ENCODE measurements around the gene NECTIN4. TPM values are rescaled to one million over a fixed set of nuclear protein-coding genes. Genes with fewer than 3 reads are reported as not detected.

NECTIN4 gene
- total RNA-seq, 4 donors from 2014 or later = 126 to 188 (median 164) TPM

DNA sequence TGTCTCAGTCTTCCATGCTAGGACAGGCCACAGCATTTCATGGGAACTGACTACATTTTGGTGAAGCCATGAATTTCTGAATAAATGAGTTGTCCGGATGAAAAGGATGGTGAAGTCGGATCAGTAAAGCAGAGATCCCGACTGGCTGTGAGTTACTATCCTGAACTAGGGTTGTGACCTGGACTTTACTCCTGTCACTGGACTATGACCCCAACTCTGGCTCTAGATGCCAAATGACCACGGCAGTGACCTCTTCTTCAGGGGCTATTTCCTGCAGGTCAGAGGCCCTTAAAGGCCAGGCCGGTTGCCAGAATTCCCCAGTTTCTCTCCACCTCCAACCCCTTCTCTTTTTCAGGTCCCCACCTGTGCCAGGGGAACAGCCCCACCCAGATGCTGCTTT is 1.7 kb upstream of the NECTIN4 start:
- DNase-seq (ENCODE audit: low spot score in 2 of 2) = no peak
- H3K4me1 ChIP-seq = peaks cover 34% of the 10 kb centered on the region
- 84% methylated on average over 5 of the region's 5 CpGs for WGBS
- no peak overlapping the region for H3K27ac ChIP-seq
- H3K4me3 ChIP-seq = no peak overlapping the region
- no peaks in the 10 kb centered on the region for H3K27me3 ChIP-seq
- H3K9me3 ChIP-seq = no peaks in the 10 kb centered on the region
- TF ChIP-seq POLR2AphosphoS5 (IDR thresholded peaks at IDR 0.05) (no peak), POLR2A (IDR thresholded peaks at IDR 0.05) (no peak), EP300 (IDR thresholded peaks at IDR 0.05) (no peak), CTCF (IDR thresholded peaks at IDR 0.05) (no peak)
- H3K36me3 ChIP-seq = no peaks in the 10 kb centered on the region

DNA sequence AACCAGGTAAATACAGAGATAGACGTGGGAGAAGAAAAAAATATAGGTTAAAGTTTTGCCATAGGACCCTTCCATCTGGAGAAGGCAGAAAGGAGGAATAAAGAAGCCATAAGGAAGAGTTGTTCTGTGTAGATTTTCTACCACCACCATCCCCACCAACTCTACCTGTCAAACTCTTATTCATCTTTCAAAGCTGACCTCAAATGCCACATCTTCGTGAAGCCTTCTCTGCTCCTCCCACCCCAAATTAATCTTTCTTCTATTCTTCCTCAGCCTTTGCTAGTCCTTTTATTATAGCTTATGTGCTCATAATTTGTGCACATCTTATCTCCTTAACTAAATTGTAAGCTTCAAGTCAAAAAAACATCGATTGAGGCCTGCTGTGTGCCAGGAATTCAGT is 1.3 kb upstream of the NECTIN4 start:
- H3K4me3 ChIP-seq = no peak overlapping the region
- no peaks in the 10 kb centered on the region for H3K27me3 ChIP-seq
- peaks cover 37% of the 10 kb centered on the region for H3K4me1 ChIP-seq
- no peak for TF ChIP-seq CTCF (IDR thresholded peaks at IDR 0.05)
- no peak for TF ChIP-seq POLR2AphosphoS5 (IDR thresholded peaks at IDR 0.05)
- TF ChIP-seq POLR2A (IDR thresholded peaks at IDR 0.05) = no peak
- TF ChIP-seq EP300 (IDR thresholded peaks at IDR 0.05) = no peak
- DNase-seq (ENCODE audit: low spot score in 2 of 2) = no peak
- peak overlapping the region; percentile 92 for H3K27ac ChIP-seq
- H3K36me3 ChIP-seq = no peaks in the 10 kb centered on the region
- H3K9me3 ChIP-seq = no peaks in the 10 kb centered on the region
- WGBS = 73% methylated on average over 3 of the region's 3 CpGs

DNA sequence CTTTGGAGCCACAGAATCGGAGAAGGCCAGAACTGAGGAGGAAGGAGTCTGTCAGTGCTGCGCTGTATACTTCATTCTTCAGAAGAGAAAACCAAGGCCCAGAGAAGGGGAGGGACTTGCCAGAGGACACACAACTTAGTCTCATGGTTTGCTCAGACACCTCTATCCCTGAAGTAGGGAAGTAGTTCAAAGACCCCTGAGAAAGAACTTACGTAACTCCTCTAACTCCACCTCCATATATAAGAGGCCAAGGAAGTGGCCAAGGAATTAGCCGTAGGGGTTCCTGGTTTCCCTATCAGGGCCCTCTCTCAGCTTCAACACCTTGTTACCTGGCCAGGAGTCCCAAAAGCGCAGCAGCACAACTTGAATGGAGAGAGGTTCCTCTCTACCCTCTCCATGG is 580 bp upstream of the NECTIN4 start:
- TF ChIP-seq POLR2A (IDR thresholded peaks at IDR 0.05) (no peak), EP300 (IDR thresholded peaks at IDR 0.05) (no peak), CTCF (IDR thresholded peaks at IDR 0.05) (no peak), POLR2AphosphoS5 (IDR thresholded peaks at IDR 0.05) (no peak)
- Histone ChIP-seq H3K4me1 (peaks cover 42% of the 10 kb centered on the region), H3K27me3 (no peaks in the 10 kb centered on the region), H3K36me3 (no peaks in the 10 kb centered on the region), H3K4me3 (no peak overlapping the region), H3K9me3 (no peaks in the 10 kb centered on the region), H3K27ac (peak overlapping the region; percentile 92)
- WGBS = 79% methylated on average over 5 of the region's 5 CpGs
- no peak for DNase-seq (ENCODE audit: low spot score in 2 of 2)

GRCh38 chr1:161088587-161089110 is 709 bp downstream of the NECTIN4 start:
- Histone ChIP-seq H3K9me3 (no peaks in the 10 kb centered on the region), H3K36me3 (no peaks in the 10 kb centered on the region), H3K27ac (peak overlapping the region; percentile 92), H3K4me1 (peaks cover 54% of the 10 kb centered on the region), H3K4me3 (peak overlapping the region; percentile 45), H3K27me3 (no peaks in the 10 kb centered on the region)
- TF ChIP-seq POLR2A (IDR thresholded peaks at IDR 0.05) (no peak), POLR2AphosphoS5 (IDR thresholded peaks at IDR 0.05) (no peak), CTCF (IDR thresholded peaks at IDR 0.05) (no peak), EP300 (IDR thresholded peaks at IDR 0.05) (no peak)
- WGBS = 64% methylated on average over 3 of the region's 3 CpGs
- peak in 1 of 2 donors; percentile 50 for DNase-seq (ENCODE audit: low spot score in 2 of 2)

- Histone ChIP-seq H3K4me1 (peaks cover 67% of the 10 kb centered on the region), H3K27me3 (no peaks in the 10 kb centered on the region), H3K9me3 (no peaks in the 10 kb centered on the region), H3K27ac (peak overlapping the region; percentile 92), H3K4me3 (peak overlapping the region; percentile 45), H3K36me3 (no peaks in the 10 kb centered on the region)
- WGBS = no CpG with 5 or more reads among the region's 4 CpGs
- TF ChIP-seq POLR2AphosphoS5 (IDR thresholded peaks at IDR 0.05) (no peak), CTCF (IDR thresholded peaks at IDR 0.05) (no peak), POLR2A (IDR thresholded peaks at IDR 0.05) (no peak), EP300 (IDR thresholded peaks at IDR 0.05) (no peak)
- peak in 1 of 2 donors; percentile 59 for DNase-seq (ENCODE audit: low spot score in 2 of 2)
These were observed 2.9 kb downstream of the NECTIN4 start for GRCh38 chr1:161086457-161086856.
